ENCODE measurements around the gene IL1R2.

DNA sequence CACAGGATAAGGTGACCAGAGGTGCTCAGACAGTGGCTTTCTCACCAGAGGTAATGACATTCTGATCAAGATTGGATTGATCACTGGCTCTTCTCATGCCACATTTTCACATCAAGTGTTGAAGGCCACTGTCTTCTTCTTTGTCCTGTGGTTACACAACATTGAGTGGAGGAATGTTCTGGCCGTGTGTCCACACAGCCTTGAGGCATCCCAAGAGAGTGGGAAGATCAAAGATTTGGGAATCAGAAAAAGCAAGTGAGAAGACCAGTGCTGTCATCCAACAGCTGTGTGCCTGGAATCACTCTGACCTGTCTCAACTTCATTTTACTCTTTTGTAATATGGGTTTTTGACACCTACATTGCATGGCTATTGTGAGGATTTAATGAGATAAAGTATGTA lies 67.4 kb downstream of the IL1R2 start:
- TF ChIP-seq, protein P1, sequence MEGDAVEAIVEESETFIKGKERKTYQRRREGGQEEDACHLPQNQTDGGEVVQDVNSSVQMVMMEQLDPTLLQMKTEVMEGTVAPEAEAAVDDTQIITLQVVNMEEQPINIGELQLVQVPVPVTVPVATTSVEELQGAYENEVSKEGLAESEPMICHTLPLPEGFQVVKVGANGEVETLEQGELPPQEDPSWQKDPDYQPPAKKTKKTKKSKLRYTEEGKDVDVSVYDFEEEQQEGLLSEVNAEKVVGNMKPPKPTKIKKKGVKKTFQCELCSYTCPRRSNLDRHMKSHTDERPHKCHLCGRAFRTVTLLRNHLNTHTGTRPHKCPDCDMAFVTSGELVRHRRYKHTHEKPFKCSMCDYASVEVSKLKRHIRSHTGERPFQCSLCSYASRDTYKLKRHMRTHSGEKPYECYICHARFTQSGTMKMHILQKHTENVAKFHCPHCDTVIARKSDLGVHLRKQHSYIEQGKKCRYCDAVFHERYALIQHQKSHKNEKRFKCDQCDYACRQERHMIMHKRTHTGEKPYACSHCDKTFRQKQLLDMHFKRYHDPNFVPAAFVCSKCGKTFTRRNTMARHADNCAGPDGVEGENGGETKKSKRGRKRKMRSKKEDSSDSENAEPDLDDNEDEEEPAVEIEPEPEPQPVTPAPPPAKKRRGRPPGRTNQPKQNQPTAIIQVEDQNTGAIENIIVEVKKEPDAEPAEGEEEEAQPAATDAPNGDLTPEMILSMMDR (optimal IDR thresholded peaks at IDR 0.05 in 1 of 3, IDR thresholded peaks at IDR 0.05 in 1 of 3, conservative IDR thresholded peaks at IDR 0.05 in 1 of 3; ENCODE audit: extremely low read depth in 1 of 3, insufficient read depth in 2 of 3, low read length in 3 of 3), result no peak
- TF ChIP-seq EZH2 (IDR thresholded peaks at IDR 0.05; ENCODE audit: low read length), result no peak

Data from keratinocyte (primary cell).